ENCODE measurements around the gene TTC6. TPM values are rescaled to one million over a fixed set of nuclear protein-coding genes. Genes with fewer than 3 reads are reported as not detected.

TTC6 gene
- total RNA-seq, 1 donor from 2014 or later, result 8.5 TPM

DNA sequence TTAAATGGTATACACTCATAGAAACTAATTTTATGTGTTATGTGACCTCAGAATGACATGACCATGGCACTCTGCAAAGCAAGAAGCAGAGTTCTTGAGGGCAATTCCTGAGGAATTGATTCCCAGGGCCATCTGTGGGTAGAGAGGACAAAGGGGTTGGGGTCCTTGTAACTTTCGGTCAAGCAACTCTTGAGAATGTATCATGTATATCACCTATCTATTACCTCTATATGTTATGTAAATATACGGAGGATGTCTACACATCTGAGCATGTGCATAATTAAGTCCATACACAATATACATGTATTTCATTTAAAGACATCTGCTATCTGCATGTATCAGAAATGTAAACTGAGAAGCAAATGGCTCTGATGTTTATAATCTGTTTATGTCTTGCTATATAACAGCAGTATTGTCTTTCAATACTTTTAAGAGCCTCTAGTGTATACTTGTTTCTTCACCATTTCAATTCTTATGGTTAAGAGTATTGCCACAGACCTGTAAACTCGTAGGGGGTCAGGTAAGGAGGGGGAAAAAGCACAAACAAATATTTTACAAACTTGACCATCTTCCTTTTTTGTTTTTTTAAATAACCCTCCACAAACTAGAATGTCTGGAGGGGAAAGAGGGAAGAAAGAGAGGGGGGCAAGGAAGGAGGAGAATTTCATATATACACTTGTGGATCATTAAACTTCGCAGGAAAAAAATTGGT, 4.8 kb upstream of the TTC6 start:
- DNase-seq (ENCODE audit: low spot score), result no peak
- Mint-ChIP-seq H3K27ac (ENCODE audit: unreplicated experiment) (peak overlapping the region; percentile 26), H3K9me3 (ENCODE audit: unreplicated experiment) (no peaks in the 10 kb centered on the region), H3K4me3 (ENCODE audit: unreplicated experiment) (no peak overlapping the region), H3K27me3 (ENCODE audit: unreplicated experiment) (peaks cover 29% of the 10 kb centered on the region), H3K4me1 (ENCODE audit: unreplicated experiment) (peaks cover 23% of the 10 kb centered on the region), H3K36me3 (ENCODE audit: low read depth, unreplicated experiment) (peaks cover 9% of the 10 kb centered on the region)
- TF ChIP-seq, protein P1, sequence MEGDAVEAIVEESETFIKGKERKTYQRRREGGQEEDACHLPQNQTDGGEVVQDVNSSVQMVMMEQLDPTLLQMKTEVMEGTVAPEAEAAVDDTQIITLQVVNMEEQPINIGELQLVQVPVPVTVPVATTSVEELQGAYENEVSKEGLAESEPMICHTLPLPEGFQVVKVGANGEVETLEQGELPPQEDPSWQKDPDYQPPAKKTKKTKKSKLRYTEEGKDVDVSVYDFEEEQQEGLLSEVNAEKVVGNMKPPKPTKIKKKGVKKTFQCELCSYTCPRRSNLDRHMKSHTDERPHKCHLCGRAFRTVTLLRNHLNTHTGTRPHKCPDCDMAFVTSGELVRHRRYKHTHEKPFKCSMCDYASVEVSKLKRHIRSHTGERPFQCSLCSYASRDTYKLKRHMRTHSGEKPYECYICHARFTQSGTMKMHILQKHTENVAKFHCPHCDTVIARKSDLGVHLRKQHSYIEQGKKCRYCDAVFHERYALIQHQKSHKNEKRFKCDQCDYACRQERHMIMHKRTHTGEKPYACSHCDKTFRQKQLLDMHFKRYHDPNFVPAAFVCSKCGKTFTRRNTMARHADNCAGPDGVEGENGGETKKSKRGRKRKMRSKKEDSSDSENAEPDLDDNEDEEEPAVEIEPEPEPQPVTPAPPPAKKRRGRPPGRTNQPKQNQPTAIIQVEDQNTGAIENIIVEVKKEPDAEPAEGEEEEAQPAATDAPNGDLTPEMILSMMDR (IDR thresholded peaks at IDR 0.05; ENCODE audit: unreplicated experiment), result no peak

DNA sequence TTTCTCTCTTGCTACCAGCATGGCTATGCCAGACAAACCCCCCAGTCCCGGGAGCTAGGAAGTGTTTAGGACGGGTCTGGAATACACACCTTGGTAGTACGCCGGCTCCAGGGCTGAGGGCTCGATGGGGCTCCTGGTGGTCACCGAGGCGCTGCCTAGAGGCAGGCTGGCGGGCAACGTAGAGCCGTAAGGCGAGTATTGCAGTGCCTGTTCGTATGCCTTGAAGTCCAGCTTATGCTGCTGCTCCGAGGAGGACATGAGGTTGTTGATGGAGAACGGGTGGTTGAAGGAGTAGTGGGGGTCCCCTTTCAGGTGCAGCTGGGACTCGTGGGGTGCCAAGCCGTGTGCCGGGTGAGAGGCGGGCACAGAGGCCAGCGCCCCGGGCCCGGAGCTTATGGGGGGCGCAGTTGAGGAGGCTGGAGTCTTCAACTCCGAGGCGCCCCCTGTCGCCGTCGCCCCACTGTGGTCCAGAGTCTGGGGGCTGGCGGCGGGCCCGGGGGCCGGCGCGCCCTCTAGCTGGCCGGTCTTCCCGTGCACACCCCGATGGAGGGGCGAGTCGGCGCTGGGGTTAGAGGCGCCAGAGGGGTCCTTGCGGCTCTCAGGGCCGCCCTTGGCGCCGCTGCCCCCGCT, 4.0 kb upstream of the TTC6 start:
- H3K27ac Mint-ChIP-seq (ENCODE audit: unreplicated experiment), result peak overlapping the region; percentile 26
- peaks cover 9% of the 10 kb centered on the region for H3K36me3 Mint-ChIP-seq (ENCODE audit: low read depth, unreplicated experiment)
- peaks cover 32% of the 10 kb centered on the region for H3K27me3 Mint-ChIP-seq (ENCODE audit: unreplicated experiment)
- H3K4me3 Mint-ChIP-seq (ENCODE audit: unreplicated experiment), result no peak overlapping the region
- peak; percentile 50 for DNase-seq (ENCODE audit: low spot score)
- TF ChIP-seq, protein P1 (IDR thresholded peaks at IDR 0.05; ENCODE audit: unreplicated experiment), result peak; percentile 22
- H3K9me3 Mint-ChIP-seq (ENCODE audit: unreplicated experiment), result no peaks in the 10 kb centered on the region
- peaks cover 28% of the 10 kb centered on the region for H3K4me1 Mint-ChIP-seq (ENCODE audit: unreplicated experiment)

DNA sequence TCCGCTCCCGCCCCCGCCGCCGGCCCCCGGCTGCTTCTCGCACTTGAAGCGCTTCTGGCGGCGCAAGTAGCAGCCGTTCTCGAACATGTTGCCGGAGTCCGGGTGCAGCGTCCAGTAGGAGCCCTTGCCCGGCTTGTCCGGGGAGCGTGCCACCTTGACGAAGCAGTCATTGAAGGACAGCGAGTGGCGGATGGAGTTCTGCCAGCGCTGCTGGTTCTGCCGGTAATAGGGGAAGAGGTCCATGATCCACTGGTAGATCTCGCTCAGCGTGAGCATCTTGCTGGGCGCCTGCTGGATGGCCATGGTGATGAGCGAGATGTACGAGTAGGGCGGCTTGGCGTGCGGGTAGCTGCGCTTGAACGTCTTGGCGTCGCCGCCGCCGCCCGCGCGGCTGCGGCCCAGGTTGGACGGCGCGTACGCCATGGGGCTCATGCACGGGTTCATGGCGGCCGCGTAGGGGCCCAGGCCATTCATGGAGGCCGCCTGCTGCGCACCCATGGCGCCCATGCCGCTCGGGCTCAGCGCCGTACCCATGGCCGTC, 3.4 kb upstream of the TTC6 start:
- TF ChIP-seq, protein P1 (IDR thresholded peaks at IDR 0.05; ENCODE audit: unreplicated experiment), result no peak
- H3K9me3 Mint-ChIP-seq (ENCODE audit: unreplicated experiment), result no peaks in the 10 kb centered on the region
- H3K27me3 Mint-ChIP-seq (ENCODE audit: unreplicated experiment), result peaks cover 33% of the 10 kb centered on the region
- DNase-seq (ENCODE audit: low spot score), result no peak
- H3K36me3 Mint-ChIP-seq (ENCODE audit: low read depth, unreplicated experiment), result peaks cover 9% of the 10 kb centered on the region
- peaks cover 34% of the 10 kb centered on the region for H3K4me1 Mint-ChIP-seq (ENCODE audit: unreplicated experiment)
- no peak overlapping the region for H3K27ac Mint-ChIP-seq (ENCODE audit: unreplicated experiment)
- no peak overlapping the region for H3K4me3 Mint-ChIP-seq (ENCODE audit: unreplicated experiment)

DNA sequence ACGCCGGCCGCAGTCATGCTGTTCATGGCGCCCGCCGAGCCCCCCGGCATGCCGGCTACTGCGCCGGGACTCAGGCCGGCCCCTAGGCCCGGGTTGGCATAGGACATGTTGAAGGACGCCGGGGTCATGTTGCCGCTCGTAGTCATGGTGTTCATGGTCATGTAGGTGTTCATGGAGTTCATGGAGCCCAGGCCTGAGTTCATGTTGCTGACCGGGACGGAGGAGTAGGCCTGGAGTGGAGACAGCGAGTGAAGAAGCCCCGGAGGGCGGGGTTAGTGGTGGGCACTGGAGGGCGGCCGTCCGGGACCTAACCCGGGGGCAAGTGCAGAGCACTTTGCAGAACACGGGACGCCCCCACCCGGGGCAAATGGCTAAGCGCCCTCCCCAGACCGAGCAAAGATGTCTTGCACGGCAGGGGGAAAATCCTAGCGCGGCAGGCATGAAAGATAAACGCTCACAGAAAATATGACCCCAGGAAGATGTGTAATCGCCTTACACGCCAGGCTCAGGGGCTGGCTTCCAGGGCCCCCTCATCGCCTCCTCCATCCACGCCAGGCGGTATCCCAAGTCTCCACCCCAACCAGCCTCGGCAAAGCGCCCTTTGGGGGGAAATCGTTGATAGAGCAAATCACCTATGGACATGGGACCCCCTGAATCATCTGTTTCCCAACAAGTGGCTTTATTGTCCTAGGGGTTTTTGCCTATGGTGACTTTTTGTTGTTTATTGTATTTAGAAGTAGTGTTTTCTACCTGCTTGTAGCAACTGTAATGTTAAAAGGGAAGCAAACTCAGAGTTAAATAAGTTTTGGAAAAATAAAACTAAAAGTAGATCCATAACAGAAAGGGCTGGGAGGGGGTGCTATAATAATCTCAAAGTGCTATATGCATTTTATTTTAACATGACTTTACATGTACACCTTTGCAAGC, 2.7 kb upstream of the TTC6 start:
- peaks cover 9% of the 10 kb centered on the region for H3K36me3 Mint-ChIP-seq (ENCODE audit: low read depth, unreplicated experiment)
- TF ChIP-seq, protein P1 (IDR thresholded peaks at IDR 0.05; ENCODE audit: unreplicated experiment), result no peak
- H3K4me1 Mint-ChIP-seq (ENCODE audit: unreplicated experiment), result peaks cover 37% of the 10 kb centered on the region
- no peaks in the 10 kb centered on the region for H3K9me3 Mint-ChIP-seq (ENCODE audit: unreplicated experiment)
- H3K4me3 Mint-ChIP-seq (ENCODE audit: unreplicated experiment), result peak overlapping the region; percentile 31
- H3K27me3 Mint-ChIP-seq (ENCODE audit: unreplicated experiment), result peaks cover 39% of the 10 kb centered on the region
- DNase-seq (ENCODE audit: low spot score), result no peak
- no peak overlapping the region for H3K27ac Mint-ChIP-seq (ENCODE audit: unreplicated experiment)
